Neural progenitor cell (in vitro differentiated cells): ENCODE measurements around the gene C1QTNF6.

Source experiments
- EZH2 ChIP-seq: fragments of 200-600 bp; sonication (generic); IDR thresholded peaks from 2 replicates; pipeline ENCODE4 v1.6.1; 2017; ENCODE audit warnings: antibody characterized with exemption, mild to moderate bottlenecking, moderate library complexity
- EZH2phosphoT487 ChIP-seq: fragments of 200-600 bp; sonication (generic); IDR thresholded peaks from 2 replicates; pipeline ENCODE4 v1.6.1; 2017; ENCODE audit warnings: antibody characterized with exemption
- TF ChIP-seq, protein P1 (sequence below): fragments of 200-600 bp; sonication (generic); IDR thresholded peaks from 2 replicates; pipeline ENCODE4 v1.5.1; 2017; ENCODE audit warnings: antibody characterized with exemption, mild to moderate bottlenecking

- TF ChIP-seq, protein P1, sequence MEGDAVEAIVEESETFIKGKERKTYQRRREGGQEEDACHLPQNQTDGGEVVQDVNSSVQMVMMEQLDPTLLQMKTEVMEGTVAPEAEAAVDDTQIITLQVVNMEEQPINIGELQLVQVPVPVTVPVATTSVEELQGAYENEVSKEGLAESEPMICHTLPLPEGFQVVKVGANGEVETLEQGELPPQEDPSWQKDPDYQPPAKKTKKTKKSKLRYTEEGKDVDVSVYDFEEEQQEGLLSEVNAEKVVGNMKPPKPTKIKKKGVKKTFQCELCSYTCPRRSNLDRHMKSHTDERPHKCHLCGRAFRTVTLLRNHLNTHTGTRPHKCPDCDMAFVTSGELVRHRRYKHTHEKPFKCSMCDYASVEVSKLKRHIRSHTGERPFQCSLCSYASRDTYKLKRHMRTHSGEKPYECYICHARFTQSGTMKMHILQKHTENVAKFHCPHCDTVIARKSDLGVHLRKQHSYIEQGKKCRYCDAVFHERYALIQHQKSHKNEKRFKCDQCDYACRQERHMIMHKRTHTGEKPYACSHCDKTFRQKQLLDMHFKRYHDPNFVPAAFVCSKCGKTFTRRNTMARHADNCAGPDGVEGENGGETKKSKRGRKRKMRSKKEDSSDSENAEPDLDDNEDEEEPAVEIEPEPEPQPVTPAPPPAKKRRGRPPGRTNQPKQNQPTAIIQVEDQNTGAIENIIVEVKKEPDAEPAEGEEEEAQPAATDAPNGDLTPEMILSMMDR: no peak
- TF ChIP-seq EZH2: no peak
- no peak for TF ChIP-seq EZH2phosphoT487
Measured at GRCh38 chr22:37185646-37186227, 2.3 kb downstream of the C1QTNF6 start.
